Suprapubic skin (tissue), 4 donors: Measurements from ENCODE around the gene CSTPP1. TPM values are rescaled to one million over a fixed set of nuclear protein-coding genes. Genes with fewer than 3 reads are reported as not detected.

ENCODE experiments used
- DNase-seq, 2 donors: peaks; one replicate each; pipeline ENCODE4 v3.0.0-alpha.2; 2019; ENCODE audit warnings: low spot score in 2 of 2
- H3K27ac ChIP-seq: fragments of 200-600 bp; sonication (generic); one replicate; pipeline ENCODE4 v1.5.1; 2019
- H3K27me3 ChIP-seq: fragments of 200-600 bp; sonication (generic); one replicate; pipeline ENCODE4 v1.5.1; 2019
- H3K36me3 ChIP-seq: fragments of 200-600 bp; sonication (generic); one replicate; pipeline ENCODE4 v1.5.1; 2019
- H3K4me1 ChIP-seq: fragments of 200-600 bp; sonication (generic); one replicate; pipeline ENCODE4 v1.5.1; 2019
- H3K4me3 ChIP-seq: fragments of 200-600 bp; sonication (generic); one replicate; pipeline ENCODE4 v1.5.1; 2019; ENCODE audit warnings: mild to moderate bottlenecking
- H3K9me3 ChIP-seq: fragments of 200-600 bp; sonication (generic); one replicate; pipeline ENCODE4 v1.5.1; 2019
- CTCF ChIP-seq, 2 donors: fragments of 200-600 bp in 1 of 2; fragments of 450-650 bp in 1 of 2; sonication (generic) in 1 of 2; IDR thresholded peaks; one replicate each; pipeline ENCODE4 v1.5.1; 2016 to 2019; ENCODE audit warnings: antibody characterized with exemption in 2 of 2, mild to moderate bottlenecking in 1 of 2, moderate library complexity in 1 of 2
- EP300 ChIP-seq: sonication (generic); formaldehyde crosslinking; IDR thresholded peaks from one replicate; pipeline ENCODE4 v1.6.1; 2017; ENCODE audit warnings: antibody characterized with exemption
- POLR2A ChIP-seq, 2 donors: fragments of 450-650 bp; IDR thresholded peaks; one replicate each; pipeline ENCODE4 v1.6.1; 2017; ENCODE audit warnings: antibody characterized with exemption in 2 of 2, mild to moderate bottlenecking in 2 of 2, moderate library complexity in 2 of 2
- POLR2AphosphoS5 ChIP-seq, 3 donors: sonication (generic); formaldehyde crosslinking; IDR thresholded peaks; one replicate each; pipeline ENCODE4 v1.6.1; 2017; ENCODE audit warnings: antibody characterized with exemption in 3 of 3
- WGBS: methylation state at CpG from one replicate; pipeline ENCODE4 v1.1.5; 2018; 5-methylcytosine and 5-hydroxymethylcytosine counted together
- total RNA-seq, 4 donors: library from RNA; depleted of rRNA; stranded (reverse); fragments of >200 nt; gene quantifications; one replicate each; pipeline ENCODE4 v1.1.0, GENCODE V29; 2016

The CSTPP1 gene
- total RNA-seq, 4 donors from 2014 or later = 34.9 to 117 (median 48.1) TPM

- Histone ChIP-seq H3K4me3 (no peak overlapping the region), H3K36me3 (no peaks in the 10 kb centered on the region), H3K27me3 (no peaks in the 10 kb centered on the region), H3K27ac (no peak overlapping the region), H3K4me1 (no peaks in the 10 kb centered on the region), H3K9me3 (no peaks in the 10 kb centered on the region)
- WGBS = 86% methylated on average over 2 of the region's 2 CpGs
- no peak for TF ChIP-seq CTCF (IDR thresholded peaks at IDR 0.05)
- TF ChIP-seq EP300 = no peak
- TF ChIP-seq POLR2AphosphoS5 (IDR thresholded peaks at IDR 0.05) = no peak
- TF ChIP-seq POLR2A (IDR thresholded peaks at IDR 0.05) = no peak
- DNase-seq = no peak
Measured at GRCh38 chr11:47020793-47021526, 84.4 kb downstream of the CSTPP1 start.

GRCh38 chr11:47021527-47021818 lies 84.9 kb downstream of the CSTPP1 start:
- WGBS = 96% methylated on average over 1 of the region's 1 CpG
- TF ChIP-seq CTCF (IDR thresholded peaks at IDR 0.05) = no peak
- no peak for TF ChIP-seq POLR2AphosphoS5 (IDR thresholded peaks at IDR 0.05)
- no peak for TF ChIP-seq EP300
- TF ChIP-seq POLR2A (IDR thresholded peaks at IDR 0.05) = no peak
- H3K27ac ChIP-seq = no peak overlapping the region
- H3K36me3 ChIP-seq = no peaks in the 10 kb centered on the region
- H3K4me3 ChIP-seq = no peak overlapping the region
- H3K27me3 ChIP-seq = no peaks in the 10 kb centered on the region
- H3K4me1 ChIP-seq = no peaks in the 10 kb centered on the region
- no peak for DNase-seq
- no peaks in the 10 kb centered on the region for H3K9me3 ChIP-seq

GRCh38 chr11:47021965-47022364 lies 85.4 kb downstream of the CSTPP1 start:
- no peak overlapping the region for H3K27ac ChIP-seq
- H3K9me3 ChIP-seq = no peaks in the 10 kb centered on the region
- H3K27me3 ChIP-seq = no peaks in the 10 kb centered on the region
- no peaks in the 10 kb centered on the region for H3K36me3 ChIP-seq
- no peak for DNase-seq
- WGBS = 97% methylated on average over 1 of the region's 1 CpG
- H3K4me1 ChIP-seq = no peaks in the 10 kb centered on the region
- TF ChIP-seq POLR2AphosphoS5 (IDR thresholded peaks at IDR 0.05) (no peak), CTCF (IDR thresholded peaks at IDR 0.05) (no peak), POLR2A (IDR thresholded peaks at IDR 0.05) (no peak), EP300 (no peak)
- no peak overlapping the region for H3K4me3 ChIP-seq

GRCh38 chr11:47028195-47029093 lies 91.9 kb downstream of the CSTPP1 start:
- no peaks in the 10 kb centered on the region for H3K27me3 ChIP-seq
- no peaks in the 10 kb centered on the region for H3K9me3 ChIP-seq
- TF ChIP-seq POLR2AphosphoS5 (IDR thresholded peaks at IDR 0.05) (no peak), CTCF (IDR thresholded peaks at IDR 0.05) (no peak), POLR2A (IDR thresholded peaks at IDR 0.05) (no peak), EP300 (no peak)
- H3K4me3 ChIP-seq = no peak overlapping the region
- no peak for DNase-seq
- H3K36me3 ChIP-seq = no peaks in the 10 kb centered on the region
- WGBS = 88% methylated on average over 9 of the region's 9 CpGs
- H3K4me1 ChIP-seq = no peaks in the 10 kb centered on the region
- H3K27ac ChIP-seq = no peak overlapping the region

- 53% methylated on average over 2 of the region's 2 CpGs for WGBS
- TF ChIP-seq EP300 = no peak
- no peak for TF ChIP-seq POLR2AphosphoS5 (IDR thresholded peaks at IDR 0.05)
- no peak for TF ChIP-seq CTCF (IDR thresholded peaks at IDR 0.05)
- TF ChIP-seq POLR2A (IDR thresholded peaks at IDR 0.05) = no peak
Measured at GRCh38 chr11:47033439-47033838, 96.9 kb downstream of the CSTPP1 start.

More at GRCh38 chr11:47033439-47033838, 96.9 kb downstream of the CSTPP1 start:
- no peak for DNase-seq
- Histone ChIP-seq H3K4me1 (no peaks in the 10 kb centered on the region), H3K27me3 (no peaks in the 10 kb centered on the region), H3K4me3 (no peak overlapping the region), H3K27ac (no peak overlapping the region), H3K36me3 (no peaks in the 10 kb centered on the region), H3K9me3 (no peaks in the 10 kb centered on the region)
